NCI-H2171 (cell line): ENCODE measurements around the gene MOXD1.
"Not testable (repeated sequence)": the region's sequence is repeated elsewhere in the genome, so short reads cannot be mapped to it uniquely, and the experiment has no call there.

Experiments used
- DNase-seq: peaks from one replicate; lab custom pipeline; 2025; lab: John Stamatoyannopoulos, UW

MOXD1 gene

DNA sequence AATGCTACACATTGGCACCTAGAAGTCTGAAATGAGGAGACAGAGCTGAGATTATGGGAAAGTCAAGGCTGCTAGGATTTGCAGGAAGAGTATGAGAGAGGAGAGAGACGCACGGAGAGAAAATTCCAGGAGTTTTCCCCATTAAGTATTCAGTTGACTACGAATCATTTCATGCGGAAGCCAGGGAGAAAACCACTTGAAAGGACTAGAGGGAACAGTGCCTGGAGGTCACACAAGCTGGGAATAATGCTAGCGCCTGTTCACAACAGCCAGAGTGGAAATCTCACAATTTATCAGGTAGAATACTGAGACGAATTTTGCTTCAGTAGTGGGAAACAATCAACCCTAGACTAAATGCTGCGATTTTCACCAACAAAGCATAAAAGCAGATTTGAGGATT lies 118.6 kb downstream of the MOXD1 start:
- no peak for DNase-seq

- no peak for DNase-seq
Measured at GRCh38 chr6:132280436-132280835, 120.8 kb downstream of the MOXD1 start.

DNA sequence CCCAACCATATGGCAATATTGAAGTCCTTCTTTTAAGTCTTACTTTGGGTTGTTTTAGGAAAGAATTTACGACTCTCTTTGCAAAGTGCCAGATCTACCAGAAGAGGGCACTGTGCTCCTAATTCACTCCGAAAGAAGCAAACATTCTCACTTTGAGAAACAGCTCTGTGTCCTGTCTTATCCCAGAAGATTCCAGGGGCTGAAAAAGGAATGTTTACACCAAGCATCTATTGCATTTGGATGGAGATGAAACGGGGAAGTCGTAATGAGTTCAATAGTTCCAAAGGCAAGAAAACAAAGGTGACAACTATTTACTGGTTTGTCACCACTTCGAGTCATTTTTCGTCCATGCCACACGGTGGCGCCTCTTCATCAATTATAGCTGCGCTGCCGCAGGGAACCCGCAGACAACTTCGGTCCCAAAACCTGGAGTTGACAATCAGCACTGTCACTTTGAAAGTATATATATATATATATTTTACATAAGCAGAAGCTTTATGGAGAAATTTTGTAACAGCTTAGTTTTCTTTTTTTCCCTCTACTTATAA lies 121.6 kb downstream of the MOXD1 start:
- DNase-seq, result peak; percentile 50

DNA sequence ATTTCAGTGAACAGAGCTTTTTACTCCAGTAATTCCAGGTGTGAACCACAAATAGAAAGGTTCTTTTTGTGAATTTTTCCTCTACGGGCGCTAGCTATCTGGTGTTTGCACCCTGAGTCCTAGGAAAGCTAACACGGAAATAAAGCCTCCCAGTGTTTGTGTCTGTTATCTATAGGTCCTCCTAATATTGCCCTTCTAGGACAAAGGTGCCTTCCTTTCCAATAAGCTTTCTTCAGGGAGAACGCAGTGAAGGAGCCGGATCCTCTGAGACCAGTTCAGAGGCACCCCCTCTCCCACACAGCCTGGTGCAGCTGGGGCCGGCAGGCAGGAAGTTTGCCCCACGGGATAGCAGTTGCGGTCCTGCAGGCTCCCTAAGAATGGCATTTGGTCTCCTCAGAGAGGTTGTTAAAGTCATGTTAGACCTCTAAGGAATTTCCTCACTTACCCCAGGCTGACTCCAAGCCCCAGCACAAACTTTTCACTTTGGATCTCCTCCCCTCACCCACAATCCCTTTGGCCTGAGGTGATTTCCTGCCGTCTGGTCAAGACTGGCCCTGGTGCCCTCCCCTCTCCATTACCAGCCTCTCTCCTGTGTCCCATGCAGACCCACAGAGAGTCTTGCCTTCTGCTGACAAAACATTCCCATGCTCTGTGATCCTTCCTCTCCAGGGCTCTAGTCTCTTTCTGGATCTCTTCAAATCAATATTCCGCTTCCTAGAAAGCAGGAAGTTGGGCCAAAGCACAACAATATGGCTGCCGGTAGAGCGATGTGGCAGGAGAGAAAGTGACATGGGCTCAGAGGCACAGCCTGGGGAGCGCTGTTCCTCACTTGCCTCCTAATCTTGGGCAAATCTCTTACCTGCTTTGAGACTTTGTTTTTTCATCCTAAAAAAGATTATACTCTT lies 126.0 kb downstream of the MOXD1 start:
- DNase-seq, result no peak

DNA sequence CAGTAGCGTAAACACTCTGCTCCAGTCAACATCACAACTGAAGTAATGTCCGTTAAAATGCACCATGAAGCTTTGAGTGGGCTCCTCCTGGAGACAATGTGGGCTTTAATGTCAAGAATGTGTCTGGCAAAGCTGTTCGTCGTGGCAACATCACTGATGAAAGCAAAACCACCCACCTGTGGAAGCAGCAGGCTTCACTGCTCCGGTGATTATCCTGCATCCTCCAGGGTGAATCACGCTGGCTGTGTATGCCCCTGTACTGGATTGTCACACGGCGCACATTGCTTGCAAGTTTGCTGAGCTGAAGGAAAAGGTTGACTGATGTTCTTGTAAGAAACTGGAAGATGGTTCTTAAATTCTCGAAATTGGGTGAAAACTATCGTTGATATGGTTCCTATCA lies 128.5 kb downstream of the MOXD1 start:
- no peak for DNase-seq

- DNase-seq, result no peak
Measured at GRCh38 chr6:132270726-132271402, 130.4 kb downstream of the MOXD1 start.

DNA sequence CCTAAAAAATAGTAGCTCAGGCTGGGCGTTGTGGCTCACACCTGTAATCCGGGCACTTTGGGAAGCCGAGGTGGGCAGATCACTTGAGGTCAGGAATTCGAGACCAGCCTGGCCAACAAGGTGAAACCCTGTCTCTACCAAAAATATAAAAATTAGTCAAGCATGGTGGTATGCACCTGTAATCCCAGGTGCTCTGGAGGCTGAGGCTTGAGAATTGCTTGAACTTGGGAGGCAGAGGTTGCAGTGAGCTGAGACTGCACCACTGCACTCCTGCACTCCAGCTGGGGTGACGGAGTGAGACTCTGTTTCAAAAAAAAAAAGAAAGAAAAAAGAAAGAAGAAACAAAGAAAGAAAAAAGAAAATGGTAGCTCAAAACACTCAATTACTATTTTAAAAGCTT lies 132.6 kb downstream of the MOXD1 start:
- DNase-seq, result not testable (repeated sequence)

- no peak for DNase-seq
Measured at GRCh38 chr6:132268209-132268608, 133.1 kb downstream of the MOXD1 start.

DNA sequence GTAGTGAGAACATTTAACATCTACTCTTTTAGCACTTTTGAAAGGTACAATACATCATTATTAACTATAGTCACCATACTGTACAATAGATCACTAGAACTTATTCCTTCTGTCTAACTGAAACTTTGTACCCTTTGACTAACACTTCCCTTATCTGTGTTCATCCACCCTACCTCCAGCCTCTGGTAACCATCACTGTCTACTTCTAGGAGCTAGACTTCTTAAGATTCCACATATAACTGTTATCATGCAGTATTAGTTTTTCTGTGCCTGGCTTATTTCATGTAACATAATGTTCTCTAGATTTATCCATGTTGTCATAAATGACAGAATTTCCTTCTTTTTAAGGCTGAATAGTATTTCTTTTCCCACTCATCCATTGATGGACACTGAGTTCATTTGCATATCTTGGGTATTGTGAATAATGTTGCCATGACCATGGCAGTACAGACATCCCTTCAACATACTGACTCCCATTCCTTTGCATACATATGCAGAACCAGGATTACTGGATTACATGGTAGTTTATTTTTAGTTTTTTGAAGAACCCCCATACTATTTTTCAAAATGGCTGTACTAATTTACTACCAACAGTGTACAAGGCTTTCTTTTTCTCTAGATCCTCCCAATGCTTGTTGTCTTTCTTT lies 135.7 kb downstream of the MOXD1 start:
- DNase-seq, result no peak

DNA sequence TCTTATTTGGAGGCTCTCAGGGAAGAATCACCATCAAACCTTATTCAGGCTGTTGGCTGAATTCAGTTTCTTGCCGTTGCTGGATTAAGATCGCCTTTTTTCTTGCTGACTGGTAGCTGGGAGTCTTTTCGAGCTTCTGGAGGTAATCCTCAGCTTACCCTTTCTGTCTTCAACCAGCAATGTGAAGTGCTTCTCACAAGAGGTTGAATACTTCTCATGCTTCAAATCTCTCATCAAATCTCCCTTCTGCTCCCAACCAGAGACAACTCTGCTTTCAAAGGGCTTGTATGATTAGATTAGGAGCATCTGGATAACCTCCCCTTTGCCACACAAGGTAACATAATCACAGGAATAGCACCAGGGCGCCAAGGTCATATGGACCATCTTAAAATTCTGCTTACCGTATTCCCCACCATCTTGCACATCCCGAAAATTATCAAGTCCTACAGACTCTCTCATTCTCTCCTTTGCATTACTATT lies 137.2 kb downstream of the MOXD1 start:
- DNase-seq, result no peak

DNA sequence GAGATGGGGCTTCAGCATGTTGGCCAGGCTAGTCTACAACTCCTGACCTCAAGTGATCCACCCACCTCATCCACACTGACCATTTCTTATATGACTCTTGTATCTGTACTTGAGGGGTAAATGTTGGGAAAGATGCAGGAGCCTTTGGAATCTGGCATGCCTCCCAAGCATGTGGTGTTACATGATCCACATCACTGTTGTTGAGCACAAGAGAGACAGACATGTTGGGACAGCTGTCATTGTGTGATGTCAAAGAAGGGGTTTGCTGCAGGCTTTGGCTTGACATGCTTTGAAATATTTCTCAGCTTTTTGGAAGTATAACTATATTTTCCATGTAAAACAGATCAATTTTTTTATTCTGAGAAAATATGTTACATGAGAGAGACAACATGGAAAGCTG lies 139.9 kb downstream of the MOXD1 start:
- DNase-seq, result no peak

DNA sequence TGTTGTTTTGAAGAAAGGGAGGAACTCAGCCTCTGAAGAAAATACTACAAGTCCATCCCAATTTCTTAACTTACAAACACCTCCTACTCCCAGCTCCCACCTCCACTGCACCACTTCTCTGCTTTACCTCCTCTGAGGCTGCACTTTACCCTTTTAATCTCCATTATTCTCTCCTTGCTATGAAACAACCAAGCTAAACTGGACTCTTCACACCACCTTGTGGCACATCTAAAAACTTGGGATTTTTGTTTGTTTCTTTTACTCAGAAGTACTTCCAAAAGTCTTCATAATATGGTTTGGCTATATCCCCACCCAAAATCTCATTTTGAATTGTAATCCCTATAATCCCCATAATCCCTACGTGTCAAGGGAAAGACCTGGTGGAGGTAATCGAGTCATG lies 142.2 kb downstream of the MOXD1 start:
- DNase-seq, result no peak

- no peak for DNase-seq
Measured at GRCh38 chr6:132257561-132257960, 143.7 kb downstream of the MOXD1 start.

GRCh38 chr6:132256457-132256856 lies 144.8 kb downstream of the MOXD1 start:
- no peak for DNase-seq

- no peak for DNase-seq
Measured at GRCh38 chr6:132253906-132254305, 147.4 kb downstream of the MOXD1 start.

DNA sequence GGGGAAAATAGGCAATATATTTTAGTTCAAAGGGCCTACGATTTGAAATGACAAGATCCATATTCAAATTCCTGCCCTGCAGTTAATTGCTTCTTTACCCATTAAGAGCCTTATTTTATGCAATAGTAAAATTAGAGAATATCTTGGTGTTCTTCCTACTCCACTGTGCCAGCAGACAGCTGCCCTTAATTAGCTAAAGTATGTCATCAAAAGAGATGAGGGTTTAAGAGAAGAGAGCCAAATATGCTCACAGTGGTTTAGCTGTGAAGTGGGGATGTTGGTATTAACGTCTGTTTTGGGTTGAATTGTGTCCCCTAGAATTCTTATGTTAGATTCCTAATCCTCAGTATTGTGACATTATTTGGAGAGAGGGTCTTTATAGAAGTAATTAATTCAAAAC lies 148.1 kb downstream of the MOXD1 start:
- no peak for DNase-seq

DNA sequence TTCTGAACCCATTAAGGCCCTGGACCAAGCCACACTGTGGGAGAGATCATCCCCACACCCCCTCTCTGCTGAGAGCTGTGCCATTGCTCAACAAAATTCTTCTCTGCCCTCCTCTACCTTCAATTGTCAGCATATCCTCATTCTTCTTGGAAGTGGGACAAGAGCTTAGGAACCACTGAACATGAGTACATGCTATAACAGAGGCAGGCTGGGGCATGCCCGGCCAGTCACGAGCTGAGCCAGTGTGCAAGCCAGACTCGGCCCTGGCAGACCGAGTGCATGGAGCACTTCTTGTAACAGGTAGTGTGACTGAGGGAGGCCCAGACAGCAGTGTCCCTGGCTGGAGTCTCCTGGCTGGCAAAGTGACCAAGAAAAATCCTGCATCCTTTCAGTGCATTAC lies 149.2 kb downstream of the MOXD1 start:
- DNase-seq, result no peak

DNA sequence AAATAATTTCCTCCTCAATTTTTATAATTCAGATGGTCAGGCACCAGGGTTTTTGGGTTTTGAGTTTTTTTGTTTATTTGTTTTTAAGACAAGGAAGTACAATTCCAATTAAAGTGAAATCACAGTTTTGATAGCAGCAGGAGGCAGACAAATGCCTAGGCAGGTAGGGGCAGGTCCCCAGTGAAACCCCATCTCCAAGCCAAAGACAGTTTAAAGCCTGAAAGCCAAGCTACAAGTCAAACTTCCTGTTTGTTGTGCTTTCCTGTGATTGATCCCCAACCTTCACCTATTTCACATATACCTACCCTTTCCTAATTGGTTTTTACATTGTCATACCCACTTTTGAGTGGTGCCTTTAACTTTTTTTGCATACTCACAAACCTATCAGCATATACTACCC lies 149.6 kb downstream of the MOXD1 start:
- no peak for DNase-seq

DNA sequence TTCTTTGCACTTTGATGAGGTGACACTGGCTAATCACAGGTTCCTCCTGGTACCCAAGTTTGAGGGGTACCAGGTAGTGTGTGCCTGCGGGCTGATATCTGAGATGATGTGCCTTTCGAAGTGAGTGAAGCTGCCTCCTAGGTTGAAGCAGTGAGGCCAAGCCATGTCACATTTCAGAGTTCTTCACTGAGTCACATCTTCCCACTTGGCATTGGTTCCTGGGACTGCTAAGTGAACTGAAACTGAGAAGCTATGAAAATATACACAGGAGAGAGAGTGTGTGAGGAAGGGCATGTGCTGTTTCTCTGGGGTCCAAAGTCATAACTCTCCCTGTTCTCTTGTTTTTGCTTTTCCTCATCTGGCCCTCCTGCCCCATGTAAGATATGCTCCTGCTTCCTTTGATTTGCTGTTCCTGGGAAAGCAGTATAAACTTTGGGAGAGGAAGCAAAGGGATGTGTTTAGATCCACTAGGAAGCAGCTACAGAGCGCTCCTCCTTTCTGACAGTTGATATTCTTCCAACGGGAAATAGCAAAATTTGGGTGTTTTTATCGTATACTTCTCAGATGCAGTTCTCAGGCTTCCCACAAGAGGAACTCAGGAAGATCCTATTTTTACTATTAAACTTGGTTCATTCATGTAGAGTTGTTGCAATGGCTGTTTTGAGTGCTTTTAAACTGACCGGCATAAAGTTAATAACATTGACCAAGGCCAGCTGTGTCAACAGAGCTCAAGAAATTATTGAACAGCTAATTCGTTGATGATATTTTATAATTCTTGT lies 153.7 kb downstream of the MOXD1 start:
- DNase-seq, result no peak

GRCh38 chr6:132246632-132247270 lies 154.5 kb downstream of the MOXD1 start:
- DNase-seq, result no peak

GRCh38 chr6:132246120-132246617 lies 155.1 kb downstream of the MOXD1 start:
- no peak for DNase-seq
